ENCODE data around the gene PSMD14.

- no peak for TF ChIP-seq CTCF (IDR thresholded peaks at IDR 0.05)
- TF ChIP-seq POLR2AphosphoS5 (IDR thresholded peaks at IDR 0.05) = no peak
- TF ChIP-seq EP300 (IDR thresholded peaks at IDR 0.05) = no peak
- TF ChIP-seq POLR2A (IDR thresholded peaks at IDR 0.05) = no peak
These were observed 42.4 kb upstream of the PSMD14 start for GRCh38 chr2:161265874-161266273.

All from upper lobe of left lung (tissue), 4 donors.